Esophagus squamous epithelium (tissue), 5 donors: ENCODE data around the gene PLIN5. TPM values are rescaled to one million over a fixed set of nuclear protein-coding genes. Genes with fewer than 3 reads are reported as not detected.

Source experiments
- DNase-seq: peaks from one replicate; lab custom pipeline; 2025; lab: John Stamatoyannopoulos, UW
- H3K27ac ChIP-seq, 4 donors: fragments of 200-600 bp; sonication (generic); one replicate each; pipeline ENCODE4 v1.5.1; 2016 to 2019; ENCODE audit warnings: mild to moderate bottlenecking in 1 of 4
- H3K27me3 ChIP-seq, 4 donors: fragments of 200-600 bp; sonication (generic); 1 replicate in 3 of 4; 2 replicates in 1 of 4; pipeline versions ENCODE4 v1.5.1 to v1.6.0; 2017 to 2021; ENCODE audit warnings: antibody characterized with exemption in 1 of 4
- H3K36me3 ChIP-seq, 3 donors: fragments of 200-600 bp; sonication (generic); one replicate each; pipeline ENCODE4 v1.5.1; 2016 to 2019
- H3K4me1 ChIP-seq, 3 donors: fragments of 200-600 bp; sonication (generic); one replicate each; pipeline ENCODE4 v1.5.1; 2017 to 2019
- H3K4me3 ChIP-seq, 4 donors: fragments of 200-600 bp; sonication (generic); 1 replicate in 3 of 4; 2 replicates in 1 of 4; pipeline ENCODE4 v1.5.1; 2016 to 2019; ENCODE audit warnings: mild to moderate bottlenecking in 2 of 4, moderate library complexity in 1 of 4
- H3K9me3 ChIP-seq, 3 donors: fragments of 200-600 bp; sonication (generic); one replicate each; pipeline ENCODE4 v1.5.1; 2016 to 2019
- POLR2A ChIP-seq, 4 donors: fragments of 450-650 bp; IDR thresholded peaks; one replicate each; pipeline ENCODE4 v1.6.1; 2017; ENCODE audit warnings: antibody characterized with exemption in 4 of 4, mild to moderate bottlenecking in 4 of 4, moderate library complexity in 3 of 4
- WGBS, 2 donors: methylation state at CpG; one replicate each; pipeline ENCODE4 v1.1.5; 2018; 5-methylcytosine and 5-hydroxymethylcytosine counted together
- intact Hi-C: fragments of 100-400 bp; cut with DNase I; formaldehyde crosslinking; loops from one replicate; pipeline ENCODE4 v1.15.0; 2022
- total RNA-seq, 4 donors: library from RNA; depleted of rRNA; stranded (reverse); fragments of >200 nt; gene quantifications; one replicate each; pipeline ENCODE4 v1.1.0, GENCODE V29; 2016
- TF ChIP-seq, protein P1 (sequence below), 6 experiments: fragments of 450-650 bp in 4 of 6; fragments of 200-600 bp in 2 of 6; sonication (generic) in 2 of 6; IDR thresholded peaks; one replicate each; pipeline ENCODE4 v1.5.1; 2016 to 2019; ENCODE audit warnings: antibody characterized with exemption in 6 of 6, mild to moderate bottlenecking in 4 of 6, moderate library complexity in 4 of 6
- donor health status: DM: yes; HTN: yes; CAD: no.

The PLIN5 gene
- total RNA-seq, 4 donors from 2014 or later, result 1.9 to 12.9 (median 5.2) TPM

DNA sequence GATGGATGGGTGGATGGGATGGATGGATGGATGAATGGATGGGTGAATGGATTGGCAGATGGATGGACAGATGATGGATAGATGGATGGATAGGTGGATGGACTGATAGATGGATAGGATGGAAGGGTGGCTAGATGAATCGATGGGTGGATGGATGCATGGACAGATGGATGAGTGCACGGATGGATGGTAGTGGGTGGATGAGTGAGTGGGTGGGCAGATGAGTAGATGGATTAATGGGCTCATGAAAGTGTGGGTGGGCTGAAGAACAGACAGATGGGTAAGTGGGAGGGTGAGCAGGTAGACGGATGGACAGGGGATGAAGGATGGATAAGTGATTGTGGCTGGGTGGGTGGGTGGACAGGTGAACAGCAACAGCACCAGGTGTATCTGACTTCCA lies 18.8 kb upstream of the PLIN5 start:
- DNase-seq, result no peak
- Histone ChIP-seq H3K4me1 (peaks cover 0 to 23% (median 8%) of the 10 kb centered on the region in 3 donors), H3K36me3 (no peaks in the 10 kb centered on the region), H3K9me3 (no peaks in the 10 kb centered on the region), H3K27me3 (peaks cover 0 to 28% (median 0%) of the 10 kb centered on the region in 4 donors), H3K4me3 (no peak overlapping the region), H3K27ac (no peak overlapping the region)
- WGBS, 2 donors, result 54 to 77% methylated on average over 3 of the region's 3 CpGs
- TF ChIP-seq, protein P1, sequence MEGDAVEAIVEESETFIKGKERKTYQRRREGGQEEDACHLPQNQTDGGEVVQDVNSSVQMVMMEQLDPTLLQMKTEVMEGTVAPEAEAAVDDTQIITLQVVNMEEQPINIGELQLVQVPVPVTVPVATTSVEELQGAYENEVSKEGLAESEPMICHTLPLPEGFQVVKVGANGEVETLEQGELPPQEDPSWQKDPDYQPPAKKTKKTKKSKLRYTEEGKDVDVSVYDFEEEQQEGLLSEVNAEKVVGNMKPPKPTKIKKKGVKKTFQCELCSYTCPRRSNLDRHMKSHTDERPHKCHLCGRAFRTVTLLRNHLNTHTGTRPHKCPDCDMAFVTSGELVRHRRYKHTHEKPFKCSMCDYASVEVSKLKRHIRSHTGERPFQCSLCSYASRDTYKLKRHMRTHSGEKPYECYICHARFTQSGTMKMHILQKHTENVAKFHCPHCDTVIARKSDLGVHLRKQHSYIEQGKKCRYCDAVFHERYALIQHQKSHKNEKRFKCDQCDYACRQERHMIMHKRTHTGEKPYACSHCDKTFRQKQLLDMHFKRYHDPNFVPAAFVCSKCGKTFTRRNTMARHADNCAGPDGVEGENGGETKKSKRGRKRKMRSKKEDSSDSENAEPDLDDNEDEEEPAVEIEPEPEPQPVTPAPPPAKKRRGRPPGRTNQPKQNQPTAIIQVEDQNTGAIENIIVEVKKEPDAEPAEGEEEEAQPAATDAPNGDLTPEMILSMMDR (IDR thresholded peaks at IDR 0.05), result no peak
- TF ChIP-seq POLR2A (IDR thresholded peaks at IDR 0.05), result no peak
- intact Hi-C loops, result no loop called here

DNA sequence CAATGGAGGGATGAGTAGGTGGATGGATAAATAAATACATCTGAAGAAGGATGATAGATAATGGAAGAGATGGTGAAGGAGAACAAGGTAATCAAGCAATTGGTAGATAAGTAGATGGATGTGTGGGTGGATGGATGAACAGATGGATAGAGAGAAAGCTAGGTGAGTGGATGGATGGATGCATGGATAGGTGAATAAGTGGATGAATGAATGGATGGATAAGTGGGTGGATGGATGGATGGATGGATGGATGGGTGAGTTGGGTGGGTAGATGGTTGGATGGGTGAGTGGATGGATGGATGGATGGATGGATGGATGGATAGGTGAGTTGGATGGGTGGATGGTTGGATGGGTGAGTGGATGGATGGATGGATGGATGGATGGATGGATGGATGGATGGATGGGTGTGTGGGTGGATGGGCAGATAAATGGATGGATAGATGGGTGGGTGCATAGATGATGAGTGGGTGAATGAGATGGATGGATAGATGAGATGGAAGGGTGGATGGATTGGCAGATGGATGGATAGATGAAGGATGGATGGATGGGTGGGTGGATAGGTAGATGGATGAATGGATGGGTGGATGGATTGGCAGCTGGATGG lies 18.2 kb upstream of the PLIN5 start:
- Histone ChIP-seq H3K4me3 (no peak overlapping the region), H3K4me1 (peaks cover 0 to 21% (median 5%) of the 10 kb centered on the region in 3 donors), H3K27me3 (peaks cover 0 to 29% (median 0%) of the 10 kb centered on the region in 4 donors), H3K36me3 (no peaks in the 10 kb centered on the region), H3K27ac (no peak overlapping the region), H3K9me3 (no peaks in the 10 kb centered on the region)
- TF ChIP-seq, protein P1 (IDR thresholded peaks at IDR 0.05), result no peak
- no peak for TF ChIP-seq POLR2A (IDR thresholded peaks at IDR 0.05)
- intact Hi-C loops, result no loop called here
- DNase-seq, result no peak

DNA sequence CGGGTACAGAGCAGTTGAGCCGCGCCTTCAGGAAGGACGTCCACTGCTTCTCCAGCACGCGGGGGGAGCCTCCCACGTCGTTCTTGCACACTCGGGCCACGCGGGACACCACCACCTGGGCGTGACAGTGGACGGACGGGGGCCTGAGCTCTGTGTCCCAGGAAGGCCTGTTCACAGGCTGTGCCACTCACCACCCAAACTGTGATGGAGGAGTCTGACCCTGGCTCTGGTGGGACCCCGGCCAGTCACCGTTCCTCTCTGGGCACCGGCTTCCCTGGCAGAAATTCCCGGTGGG lies 17.4 kb upstream of the PLIN5 start:
- Histone ChIP-seq H3K4me1 (peaks cover 0 to 14% (median 0%) of the 10 kb centered on the region in 3 donors), H3K27me3 (peaks cover 0 to 27% (median 0%) of the 10 kb centered on the region in 4 donors), H3K27ac (no peak overlapping the region), H3K4me3 (no peak overlapping the region), H3K9me3 (no peaks in the 10 kb centered on the region), H3K36me3 (no peaks in the 10 kb centered on the region)
- intact Hi-C loops, result no loop called here
- TF ChIP-seq, protein P1 (IDR thresholded peaks at IDR 0.05), result no peak
- TF ChIP-seq POLR2A (IDR thresholded peaks at IDR 0.05), result no peak
- WGBS, 2 donors, result 80 to 86% methylated on average over 1 to 13 of the region's 18 CpGs
- no peak for DNase-seq

DNA sequence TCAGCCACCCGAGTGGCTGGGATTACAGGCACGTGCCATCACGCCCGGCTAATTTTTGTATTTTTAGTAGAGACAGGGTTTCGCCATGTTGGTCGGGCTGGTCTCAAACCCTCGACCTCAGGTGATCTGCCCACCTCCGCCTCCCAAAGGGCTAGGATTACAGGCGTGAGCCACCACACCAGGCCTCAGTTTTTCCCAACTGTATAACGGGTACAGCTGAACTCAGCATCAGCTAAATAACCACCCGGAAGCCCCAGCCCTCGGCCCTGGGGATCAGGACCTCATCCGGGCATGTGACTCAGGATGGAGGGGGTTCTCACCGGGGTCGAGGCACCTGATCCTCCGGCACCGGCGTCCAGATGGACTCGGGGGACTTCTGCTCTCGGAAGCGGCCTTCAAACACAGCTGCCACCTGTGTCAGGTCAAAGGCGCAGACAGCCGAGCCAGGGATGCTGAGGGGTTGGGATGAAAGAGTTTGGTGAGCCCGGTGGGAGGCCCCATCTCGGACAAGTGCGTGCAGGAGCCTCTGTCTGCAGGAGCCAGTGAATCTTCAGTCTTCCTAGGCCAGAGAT lies 15.5 kb upstream of the PLIN5 start:
- Histone ChIP-seq H3K27ac (no peak overlapping the region), H3K9me3 (no peaks in the 10 kb centered on the region), H3K27me3 (peaks cover 0 to 27% (median 0%) of the 10 kb centered on the region in 4 donors), H3K36me3 (no peaks in the 10 kb centered on the region), H3K4me3 (no peak overlapping the region), H3K4me1 (no peaks in the 10 kb centered on the region)
- no peak for DNase-seq
- TF ChIP-seq POLR2A (IDR thresholded peaks at IDR 0.05), result no peak
- TF ChIP-seq, protein P1 (IDR thresholded peaks at IDR 0.05), result no peak
- 78 to 90% methylated on average over 2 to 20 of the region's 26 CpGs for WGBS, 2 donors
- intact Hi-C loops, result no loop called here

DNA sequence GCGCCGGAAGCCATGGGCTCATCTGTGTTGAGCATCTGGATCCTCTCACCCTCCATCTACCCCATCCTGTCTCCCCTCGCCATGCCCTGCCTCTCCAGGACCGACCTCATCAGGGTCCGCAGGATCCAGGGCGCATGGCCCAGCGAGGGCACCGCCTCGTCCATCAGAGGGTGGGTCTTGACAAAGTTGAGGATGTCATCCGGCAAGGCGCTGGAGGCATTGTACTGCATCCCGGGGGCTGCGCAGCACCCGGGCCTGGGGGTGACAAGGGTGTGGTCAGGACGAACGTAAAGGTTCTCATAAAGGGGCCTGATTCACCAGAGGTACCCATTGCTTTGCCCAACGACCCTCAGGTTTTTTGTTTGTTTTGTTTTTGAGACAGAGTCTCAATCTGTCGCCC lies 15.0 kb upstream of the PLIN5 start:
- Histone ChIP-seq H3K4me3 (no peak overlapping the region), H3K9me3 (no peaks in the 10 kb centered on the region), H3K4me1 (no peaks in the 10 kb centered on the region), H3K36me3 (no peaks in the 10 kb centered on the region), H3K27ac (no peak overlapping the region), H3K27me3 (peaks cover 0 to 27% (median 0%) of the 10 kb centered on the region in 4 donors)
- intact Hi-C loops, result no loop called here
- WGBS, 2 donors, result 72 to 88% methylated on average over 3 to 18 of the region's 18 CpGs
- no peak for DNase-seq
- no peak for TF ChIP-seq POLR2A (IDR thresholded peaks at IDR 0.05)
- TF ChIP-seq, protein P1 (IDR thresholded peaks at IDR 0.05), result no peak
